GM23338 (cell line): ENCODE measurements around the gene CD48. TPM values are rescaled to one million over a fixed set of nuclear protein-coding genes. Genes with fewer than 3 reads are reported as not detected.

Experiments
- CREB1 ChIP-seq: fragments of 250-450 bp; sonication (Bioruptor Pico); IDR thresholded peaks from 2 replicates; pipeline ENCODE4 v1.5.0; 2020; ENCODE audit warnings: low read depth, mild to moderate bottlenecking, moderate library complexity
- EZH2 ChIP-seq: fragments of 200-600 bp; sonication (generic); IDR thresholded peaks from one replicate; pipeline ENCODE4 v1.8.0; 2017; ENCODE audit warnings: antibody characterized with exemption, mild to moderate bottlenecking, low read depth; ENCODE audit not compliant: unreplicated experiment
- NANOG ChIP-seq: IDR thresholded peaks from 2 replicates; pipeline ENCODE4 v1.6.1; 2016; ENCODE audit warnings: antibody characterized with exemption, borderline replicate concordance
- REST ChIP-seq: IDR thresholded peaks from one replicate; pipeline ENCODE4 v1.6.1; 2018; ENCODE audit warnings: antibody characterized with exemption; ENCODE audit not compliant: unreplicated experiment
- ZNF114 ChIP-seq: fragments of 250-450 bp; sonication (Bioruptor Pico); IDR thresholded peaks from 2 replicates; pipeline ENCODE4 v1.5.0; 2020; ENCODE audit warnings: mild to moderate bottlenecking, moderate library complexity
- ZNF331 ChIP-seq: fragments of 250-450 bp; sonication (Bioruptor Pico); IDR thresholded peaks from 2 replicates; pipeline ENCODE4 v1.5.0; 2020; ENCODE audit warnings: low read depth, mild to moderate bottlenecking, moderate library complexity
- polyA plus RNA-seq: library from polyadenylated mRNA; unstranded; fragments of >200 nt; fragmentation: Nextera tagmentation; extraction: Ambion mirVana; gene quantifications from 2 replicates; pipeline ENCODE4 v1.2.1, GENCODE V29; 2016
- total RNA-seq: library from RNA; depleted of rRNA; stranded (reverse); fragments of >200 nt; shearing (Covaris generic); gene quantifications from 2 replicates; pipeline ENCODE4 v1.2.3, GENCODE V29; 2014
- TF ChIP-seq, protein P1 (sequence below): fragments of 250-450 bp; sonication (Bioruptor Pico); IDR thresholded peaks from 2 replicates; pipeline ENCODE4 v1.5.0; 2020; ENCODE audit warnings: mild to moderate bottlenecking, moderate library complexity
- TF ChIP-seq, protein P2 (sequence below): IDR thresholded peaks from 2 replicates; pipeline ENCODE4 v1.6.1; 2016; ENCODE audit warnings: antibody characterized with exemption

Gene CD48
- total and polyA plus RNA-seq, 2 experiments from 2014 or later: 0.34 to 0.45 TPM

- TF ChIP-seq, protein P1, sequence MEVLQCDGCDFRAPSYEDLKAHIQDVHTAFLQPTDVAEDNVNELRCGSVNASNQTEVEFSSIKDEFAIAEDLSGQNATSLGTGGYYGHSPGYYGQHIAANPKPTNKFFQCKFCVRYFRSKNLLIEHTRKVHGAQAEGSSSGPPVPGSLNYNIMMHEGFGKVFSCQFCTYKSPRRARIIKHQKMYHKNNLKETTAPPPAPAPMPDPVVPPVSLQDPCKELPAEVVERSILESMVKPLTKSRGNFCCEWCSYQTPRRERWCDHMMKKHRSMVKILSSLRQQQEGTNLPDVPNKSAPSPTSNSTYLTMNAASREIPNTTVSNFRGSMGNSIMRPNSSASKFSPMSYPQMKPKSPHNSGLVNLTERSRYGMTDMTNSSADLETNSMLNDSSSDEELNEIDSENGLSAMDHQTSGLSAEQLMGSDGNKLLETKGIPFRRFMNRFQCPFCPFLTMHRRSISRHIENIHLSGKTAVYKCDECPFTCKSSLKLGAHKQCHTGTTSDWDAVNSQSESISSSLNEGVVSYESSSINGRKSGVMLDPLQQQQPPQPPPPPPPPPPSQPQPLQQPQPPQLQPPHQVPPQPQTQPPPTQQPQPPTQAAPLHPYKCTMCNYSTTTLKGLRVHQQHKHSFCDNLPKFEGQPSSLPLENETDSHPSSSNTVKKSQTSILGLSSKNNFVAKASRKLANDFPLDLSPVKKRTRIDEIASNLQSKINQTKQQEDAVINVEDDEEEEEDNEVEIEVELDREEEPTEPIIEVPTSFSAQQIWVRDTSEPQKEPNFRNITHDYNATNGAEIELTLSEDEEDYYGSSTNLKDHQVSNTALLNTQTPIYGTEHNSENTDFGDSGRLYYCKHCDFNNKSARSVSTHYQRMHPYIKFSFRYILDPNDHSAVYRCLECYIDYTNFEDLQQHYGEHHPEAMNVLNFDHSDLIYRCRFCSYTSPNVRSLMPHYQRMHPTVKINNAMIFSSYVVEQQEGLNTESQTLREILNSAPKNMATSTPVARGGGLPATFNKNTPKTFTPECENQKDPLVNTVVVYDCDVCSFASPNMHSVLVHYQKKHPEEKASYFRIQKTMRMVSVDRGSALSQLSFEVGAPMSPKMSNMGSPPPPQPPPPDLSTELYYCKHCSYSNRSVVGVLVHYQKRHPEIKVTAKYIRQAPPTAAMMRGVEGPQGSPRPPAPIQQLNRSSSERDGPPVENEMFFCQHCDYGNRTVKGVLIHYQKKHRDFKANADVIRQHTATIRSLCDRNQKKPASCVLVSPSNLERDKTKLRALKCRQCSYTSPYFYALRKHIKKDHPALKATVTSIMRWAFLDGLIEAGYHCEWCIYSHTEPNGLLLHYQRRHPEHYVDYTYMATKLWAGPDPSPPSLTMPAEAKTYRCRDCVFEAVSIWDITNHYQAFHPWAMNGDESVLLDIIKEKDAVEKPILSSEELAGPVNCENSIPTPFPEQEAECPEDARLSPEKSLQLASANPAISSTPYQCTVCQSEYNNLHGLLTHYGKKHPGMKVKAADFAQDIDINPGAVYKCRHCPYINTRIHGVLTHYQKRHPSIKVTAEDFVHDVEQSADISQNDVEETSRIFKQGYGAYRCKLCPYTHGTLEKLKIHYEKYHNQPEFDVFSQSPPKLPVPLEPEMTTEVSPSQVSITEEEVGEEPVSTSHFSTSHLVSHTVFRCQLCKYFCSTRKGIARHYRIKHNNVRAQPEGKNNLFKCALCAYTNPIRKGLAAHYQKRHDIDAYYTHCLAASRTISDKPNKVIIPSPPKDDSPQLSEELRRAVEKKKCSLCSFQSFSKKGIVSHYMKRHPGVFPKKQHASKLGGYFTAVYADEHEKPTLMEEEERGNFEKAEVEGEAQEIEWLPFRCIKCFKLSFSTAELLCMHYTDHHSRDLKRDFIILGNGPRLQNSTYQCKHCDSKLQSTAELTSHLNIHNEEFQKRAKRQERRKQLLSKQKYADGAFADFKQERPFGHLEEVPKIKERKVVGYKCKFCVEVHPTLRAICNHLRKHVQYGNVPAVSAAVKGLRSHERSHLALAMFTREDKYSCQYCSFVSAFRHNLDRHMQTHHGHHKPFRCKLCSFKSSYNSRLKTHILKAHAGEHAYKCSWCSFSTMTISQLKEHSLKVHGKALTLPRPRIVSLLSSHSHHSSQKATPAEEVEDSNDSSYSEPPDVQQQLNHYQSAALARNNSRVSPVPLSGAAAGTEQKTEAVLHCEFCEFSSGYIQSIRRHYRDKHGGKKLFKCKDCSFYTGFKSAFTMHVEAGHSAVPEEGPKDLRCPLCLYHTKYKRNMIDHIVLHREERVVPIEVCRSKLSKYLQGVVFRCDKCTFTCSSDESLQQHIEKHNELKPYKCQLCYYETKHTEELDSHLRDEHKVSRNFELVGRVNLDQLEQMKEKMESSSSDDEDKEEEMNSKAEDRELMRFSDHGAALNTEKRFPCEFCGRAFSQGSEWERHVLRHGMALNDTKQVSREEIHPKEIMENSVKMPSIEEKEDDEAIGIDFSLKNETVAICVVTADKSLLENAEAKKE (CRISPR knock-in tag): no peak
- TF ChIP-seq, protein P2, sequence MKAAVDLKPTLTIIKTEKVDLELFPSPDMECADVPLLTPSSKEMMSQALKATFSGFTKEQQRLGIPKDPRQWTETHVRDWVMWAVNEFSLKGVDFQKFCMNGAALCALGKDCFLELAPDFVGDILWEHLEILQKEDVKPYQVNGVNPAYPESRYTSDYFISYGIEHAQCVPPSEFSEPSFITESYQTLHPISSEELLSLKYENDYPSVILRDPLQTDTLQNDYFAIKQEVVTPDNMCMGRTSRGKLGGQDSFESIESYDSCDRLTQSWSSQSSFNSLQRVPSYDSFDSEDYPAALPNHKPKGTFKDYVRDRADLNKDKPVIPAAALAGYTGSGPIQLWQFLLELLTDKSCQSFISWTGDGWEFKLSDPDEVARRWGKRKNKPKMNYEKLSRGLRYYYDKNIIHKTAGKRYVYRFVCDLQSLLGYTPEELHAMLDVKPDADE: no peak
- TF ChIP-seq ZNF331 (no peak), NANOG (no peak), EZH2 (no peak), ZNF114 (no peak), REST (no peak), CREB1 (CRISPR knock-in tag) (no peak)
Observed at GRCh38 chr1:160636547-160636946, 75.1 kb downstream of the CD48 start (continued).
